Liver (tissue), 9 donors: ENCODE measurements around the gene CACTIN. TPM values are rescaled to one million over a fixed set of nuclear protein-coding genes. Genes with fewer than 3 reads are reported as not detected.

ENCODE experiments used
- DNase-seq: peaks from one replicate; pipeline ENCODE4 v3.0.0-alpha.2; 2017; ENCODE audit warnings: low spot score
- H3K27ac ChIP-seq, 2 donors: one replicate each; pipeline ENCODE4 v1.7.0; 2013; ENCODE audit warnings: inconsistent platforms in 2 of 2, low read length in 2 of 2, control low read depth in 1 of 2, low read depth in 1 of 2, mild to moderate bottlenecking in 1 of 2
- H3K27me3 ChIP-seq, 4 donors: one replicate each; pipeline versions ENCODE4 v1.6.1 to v1.7.0; 2013; ENCODE audit warnings: low read length in 3 of 4, inconsistent platforms in 1 of 4, mild to moderate bottlenecking in 1 of 4, moderate library complexity in 1 of 4; ENCODE audit not compliant: control insufficient read depth in 4 of 4, insufficient read depth in 4 of 4
- H3K36me3 ChIP-seq, 4 donors: one replicate each; pipeline versions ENCODE4 v1.6.1 to v1.7.0; 2013; ENCODE audit warnings: low read length in 3 of 4, mild to moderate bottlenecking in 3 of 4, low read depth in 1 of 4, moderate library complexity in 1 of 4; ENCODE audit not compliant: control insufficient read depth in 4 of 4, insufficient read depth in 3 of 4
- H3K4me1 ChIP-seq, 4 donors: one replicate each; pipeline versions ENCODE4 v1.6.1 to v1.7.0; 2013; ENCODE audit warnings: low read length in 3 of 4, mild to moderate bottlenecking in 3 of 4, moderate library complexity in 1 of 4; ENCODE audit not compliant: control insufficient read depth in 4 of 4, insufficient read depth in 4 of 4
- H3K4me3 ChIP-seq, 3 donors: one replicate each; pipeline versions ENCODE4 v1.6.1 to v1.7.0; 2013; ENCODE audit warnings: low read length in 3 of 3, control low read depth in 1 of 3, low read depth in 1 of 3, mild to moderate bottlenecking in 1 of 3
- H3K9ac ChIP-seq, 2 donors: one replicate each; pipeline ENCODE4 v1.7.0; 2013; ENCODE audit warnings: low read length in 2 of 2, mild to moderate bottlenecking in 2 of 2, moderate library complexity in 2 of 2, control low read depth in 1 of 2, low read depth in 1 of 2
- H3K9me3 ChIP-seq, 4 donors: one replicate each; pipeline versions ENCODE4 v1.6.1 to v1.7.0; 2013; ENCODE audit warnings: low read length in 3 of 4; ENCODE audit not compliant: control insufficient read depth in 4 of 4
- ATF3 ChIP-seq: IDR thresholded peaks from 2 replicates; pipeline ENCODE4 v1.6.1; 2016; ENCODE audit warnings: antibody characterized with exemption
- EGR1 ChIP-seq, 2 donors: IDR thresholded peaks; 2 replicates each; pipeline ENCODE4 v1.6.1; 2016 to 2018; ENCODE audit warnings: antibody characterized with exemption in 2 of 2, low read depth in 2 of 2
- FOXA1 ChIP-seq: IDR thresholded peaks from 2 replicates; pipeline ENCODE4 v1.6.1; 2016; ENCODE audit warnings: antibody characterized with exemption
- FOXA2 ChIP-seq: IDR thresholded peaks from 2 replicates; pipeline ENCODE4 v1.6.1; 2016; ENCODE audit warnings: antibody characterized with exemption
- HNF4A ChIP-seq, 2 donors: conservative IDR thresholded peaks; 2 replicates each; pipeline ENCODE4 v1.6.1; 2016; ENCODE audit warnings: antibody characterized with exemption in 2 of 2, mild to moderate bottlenecking in 2 of 2
- HNF4G ChIP-seq: IDR thresholded peaks from 2 replicates; pipeline ENCODE4 v1.6.1; 2016; ENCODE audit warnings: antibody characterized with exemption
- JUND ChIP-seq, 2 donors: IDR thresholded peaks; 2 replicates each; pipeline ENCODE4 v1.6.1; 2016; ENCODE audit warnings: antibody characterized with exemption in 2 of 2
- NR2F2 ChIP-seq: IDR thresholded peaks from 2 replicates; pipeline ENCODE4 v1.6.1; 2016; ENCODE audit warnings: antibody characterized with exemption
- RAD21 ChIP-seq, 2 donors: IDR thresholded peaks; 2 replicates each; pipeline ENCODE4 v1.6.1; 2016; ENCODE audit warnings: antibody characterized with exemption in 2 of 2, mild to moderate bottlenecking in 2 of 2
- REST ChIP-seq: IDR thresholded peaks from 2 replicates; pipeline ENCODE4 v1.6.1; 2016; ENCODE audit warnings: antibody characterized with exemption, mild to moderate bottlenecking
- RXRA ChIP-seq, 2 donors: IDR thresholded peaks; 2 replicates each; pipeline ENCODE4 v1.6.1; 2017 to 2018; ENCODE audit warnings: antibody characterized with exemption in 2 of 2, mild to moderate bottlenecking in 1 of 2
- SP1 ChIP-seq: IDR thresholded peaks from 2 replicates; pipeline ENCODE4 v1.6.1; 2018; ENCODE audit warnings: antibody characterized with exemption, mild to moderate bottlenecking
- YY1 ChIP-seq: IDR thresholded peaks from 2 replicates; pipeline ENCODE4 v1.6.1; 2016; ENCODE audit warnings: antibody characterized with exemption, mild to moderate bottlenecking
- WGBS: extraction: QIAGEN DNeasy Blood & Tissue Kit; methylation state at CpG from one replicate; pipeline ENCODE4 v1.1.7; 2013; 5-methylcytosine and 5-hydroxymethylcytosine counted together
- polyA plus RNA-seq, 2 donors: library from polyadenylated mRNA; stranded (reverse) in 1 of 2; unstranded in 1 of 2; fragments of 200-250 nt in 1 of 2; fragments of >200 nt in 1 of 2; fragmentation: Nextera tagmentation in 1 of 2; extraction: Ambion mirVana in 1 of 2; gene quantifications; one replicate each; pipeline versions ENCODE4 v1.2.1 to v1.2.3, GENCODE V29; 2013 to 2015
- total RNA-seq, 2 donors: library from RNA; depleted of rRNA; stranded (reverse); fragments of >200 nt; gene quantifications; one replicate each; pipeline ENCODE4 v1.2.3, GENCODE V29; 2014
- TF ChIP-seq, protein P1 (sequence below): fragments of 150-350 bp; IDR thresholded peaks from 2 replicates; pipeline ENCODE4 v1.5.1; 2017; ENCODE audit warnings: improper control_type of control experiment, low read depth, low read length; ENCODE audit not compliant: missing input control
- donor health status: healthy.
- donor health status: healthy.
- donor health status: healthy.
- donor health status: healthy.
- donor health status: healthy.

Gene CACTIN
- total and polyA plus RNA-seq, 4 donors = 1.9 to 13.2 (median 10.0) TPM

- H3K4me1 ChIP-seq = peaks cover 7 to 30% (median 24%) of the 10 kb centered on the region in 4 donors
- no peak overlapping the region for H3K27ac ChIP-seq
- H3K36me3 ChIP-seq = peaks cover 0 to 20% (median 3%) of the 10 kb centered on the region in 4 donors
- no peak for DNase-seq
- H3K4me3 ChIP-seq = no peak overlapping the region
- no peak overlapping the region for H3K9ac ChIP-seq
- 93% methylated on average over 22 of the region's 22 CpGs for WGBS
- H3K27me3 ChIP-seq = no peaks in the 10 kb centered on the region
- TF ChIP-seq, protein P1, sequence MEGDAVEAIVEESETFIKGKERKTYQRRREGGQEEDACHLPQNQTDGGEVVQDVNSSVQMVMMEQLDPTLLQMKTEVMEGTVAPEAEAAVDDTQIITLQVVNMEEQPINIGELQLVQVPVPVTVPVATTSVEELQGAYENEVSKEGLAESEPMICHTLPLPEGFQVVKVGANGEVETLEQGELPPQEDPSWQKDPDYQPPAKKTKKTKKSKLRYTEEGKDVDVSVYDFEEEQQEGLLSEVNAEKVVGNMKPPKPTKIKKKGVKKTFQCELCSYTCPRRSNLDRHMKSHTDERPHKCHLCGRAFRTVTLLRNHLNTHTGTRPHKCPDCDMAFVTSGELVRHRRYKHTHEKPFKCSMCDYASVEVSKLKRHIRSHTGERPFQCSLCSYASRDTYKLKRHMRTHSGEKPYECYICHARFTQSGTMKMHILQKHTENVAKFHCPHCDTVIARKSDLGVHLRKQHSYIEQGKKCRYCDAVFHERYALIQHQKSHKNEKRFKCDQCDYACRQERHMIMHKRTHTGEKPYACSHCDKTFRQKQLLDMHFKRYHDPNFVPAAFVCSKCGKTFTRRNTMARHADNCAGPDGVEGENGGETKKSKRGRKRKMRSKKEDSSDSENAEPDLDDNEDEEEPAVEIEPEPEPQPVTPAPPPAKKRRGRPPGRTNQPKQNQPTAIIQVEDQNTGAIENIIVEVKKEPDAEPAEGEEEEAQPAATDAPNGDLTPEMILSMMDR = no peak
- TF ChIP-seq RXRA (IDR thresholded peaks at IDR 0.05) (no peak), HNF4A (conservative IDR thresholded peaks at IDR 0.05) (no peak), YY1 (no peak)
- H3K9me3 ChIP-seq = no peaks in the 10 kb centered on the region
These were observed 33.1 kb upstream of the CACTIN start for GRCh38 chr19:3659746-3660112.

- H3K4me1 ChIP-seq = peaks cover 7 to 30% (median 24%) of the 10 kb centered on the region in 4 donors
- 65% methylated on average over 37 of the region's 37 CpGs for whole genome bisulfite sequencing
- no peak overlapping the region for H3K9ac ChIP-seq
These were observed 32.5 kb upstream of the CACTIN start for GRCh38 chr19:3658870-3659745.

GRCh38 chr19:3658004-3658869 lies 31.6 kb upstream of the CACTIN start:
- Histone ChIP-seq H3K27ac (peak overlapping the region in 1 of 2 donors; percentile 33), H3K4me3 (no peak overlapping the region), H3K9ac (no peak overlapping the region), H3K9me3 (no peaks in the 10 kb centered on the region), H3K27me3 (no peaks in the 10 kb centered on the region), H3K4me1 (peaks cover 7 to 30% (median 24%) of the 10 kb centered on the region in 4 donors), H3K36me3 (peaks cover 0 to 13% (median 2%) of the 10 kb centered on the region in 4 donors)
- WGBS = 51% methylated on average over 39 of the region's 39 CpGs
- no peak for DNase-seq
- no peak for TF ChIP-seq ATF3
- TF ChIP-seq FOXA1 = peak; percentile 68
- peak; percentile 83 to 85 for TF ChIP-seq RXRA (IDR thresholded peaks at IDR 0.05)
- peak in 1 of 2 donors; percentile 75 for TF ChIP-seq EGR1 (IDR thresholded peaks at IDR 0.05; ENCODE audit: low read depth in 2 of 2)
- no peak for TF ChIP-seq HNF4G
- peak; percentile 68 for TF ChIP-seq FOXA2
- TF ChIP-seq RAD21 (IDR thresholded peaks at IDR 0.05) = peak in 1 of 2 donors; percentile 43
- TF ChIP-seq REST = peak; percentile 34
- TF ChIP-seq JUND (IDR thresholded peaks at IDR 0.05) = no peak

More at GRCh38 chr19:3658870-3659745, 32.5 kb upstream of the CACTIN start:
- DNase-seq = no peak
- TF ChIP-seq SP1 (no peak), ATF3 (no peak), NR2F2 (no peak), FOXA1 (no peak)
- TF ChIP-seq, protein P1 = no peak
- no peaks in the 10 kb centered on the region for H3K9me3 ChIP-seq
- no peak overlapping the region for H3K4me3 ChIP-seq
- H3K36me3 ChIP-seq = peaks cover 0 to 18% (median 3%) of the 10 kb centered on the region in 4 donors
- peak overlapping the region in 1 of 2 donors; percentile 19 for H3K27ac ChIP-seq
- H3K27me3 ChIP-seq = no peaks in the 10 kb centered on the region
